AG09319 (cell line): ENCODE results near the gene ZBTB2.

Experiments
- DNase-seq: peaks from one replicate; pipeline ENCODE4 v3.0.0-alpha.2; 2010; ENCODE audit warnings: low read depth; ENCODE audit errors: extremely low read depth
- CTCF ChIP-seq: IDR thresholded peaks from 2 replicates; pipeline ENCODE4 v1.5.1; 2011; ENCODE audit warnings: low read depth, mild to moderate bottlenecking, inconsistent platforms, low read length, moderate library complexity

Gene ZBTB2

GRCh38 chr6:151340219-151340978, 51.0 kb downstream of the ZBTB2 start:
- no peak for TF ChIP-seq CTCF
- no peak for DNase-seq

- TF ChIP-seq CTCF = no peak
- DNase-seq = no peak
These were observed 52.0 kb downstream of the ZBTB2 start for GRCh38 chr6:151339369-151339768.

GRCh38 chr6:151338651-151339200, 52.6 kb downstream of the ZBTB2 start:
- TF ChIP-seq CTCF = no peak
- no peak for DNase-seq

GRCh38 chr6:151335930-151336329, 55.4 kb downstream of the ZBTB2 start:
- TF ChIP-seq CTCF = no peak
- no peak for DNase-seq

GRCh38 chr6:151330130-151330696, 61.1 kb downstream of the ZBTB2 start:
- no peak for TF ChIP-seq CTCF
- peak; percentile 67 for DNase-seq

- DNase-seq = no peak
- no peak for TF ChIP-seq CTCF
These were observed 64.3 kb downstream of the ZBTB2 start for GRCh38 chr6:151327101-151327500.

- DNase-seq = no peak
- TF ChIP-seq CTCF = no peak
These were observed 65.1 kb downstream of the ZBTB2 start for GRCh38 chr6:151326116-151326825.
